ENCODE measurements around the gene SARDH. TPM values are rescaled to one million over a fixed set of nuclear protein-coding genes. Genes with fewer than 3 reads are reported as not detected.

The SARDH gene
- total RNA-seq, 4 donors from 2014 or later, result 0.34 to 0.88 (median 0.57) TPM; not detected in 1

- TF ChIP-seq, protein P1, sequence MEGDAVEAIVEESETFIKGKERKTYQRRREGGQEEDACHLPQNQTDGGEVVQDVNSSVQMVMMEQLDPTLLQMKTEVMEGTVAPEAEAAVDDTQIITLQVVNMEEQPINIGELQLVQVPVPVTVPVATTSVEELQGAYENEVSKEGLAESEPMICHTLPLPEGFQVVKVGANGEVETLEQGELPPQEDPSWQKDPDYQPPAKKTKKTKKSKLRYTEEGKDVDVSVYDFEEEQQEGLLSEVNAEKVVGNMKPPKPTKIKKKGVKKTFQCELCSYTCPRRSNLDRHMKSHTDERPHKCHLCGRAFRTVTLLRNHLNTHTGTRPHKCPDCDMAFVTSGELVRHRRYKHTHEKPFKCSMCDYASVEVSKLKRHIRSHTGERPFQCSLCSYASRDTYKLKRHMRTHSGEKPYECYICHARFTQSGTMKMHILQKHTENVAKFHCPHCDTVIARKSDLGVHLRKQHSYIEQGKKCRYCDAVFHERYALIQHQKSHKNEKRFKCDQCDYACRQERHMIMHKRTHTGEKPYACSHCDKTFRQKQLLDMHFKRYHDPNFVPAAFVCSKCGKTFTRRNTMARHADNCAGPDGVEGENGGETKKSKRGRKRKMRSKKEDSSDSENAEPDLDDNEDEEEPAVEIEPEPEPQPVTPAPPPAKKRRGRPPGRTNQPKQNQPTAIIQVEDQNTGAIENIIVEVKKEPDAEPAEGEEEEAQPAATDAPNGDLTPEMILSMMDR (IDR thresholded peaks at IDR 0.05; ENCODE audit: low read depth), result no peak
Observed at GRCh38 chr9:133775291-133775690, 37.1 kb upstream of the SARDH start.

- TF ChIP-seq, protein P1 (IDR thresholded peaks at IDR 0.05; ENCODE audit: low read depth), result no peak
Observed at GRCh38 chr9:133774799-133775198, 36.6 kb upstream of the SARDH start.

GRCh38 chr9:133773889-133774655 is 35.9 kb upstream of the SARDH start:
- TF ChIP-seq, protein P1 (IDR thresholded peaks at IDR 0.05; ENCODE audit: low read depth), result no peak

- TF ChIP-seq, protein P1 (IDR thresholded peaks at IDR 0.05; ENCODE audit: low read depth), result no peak
Observed at GRCh38 chr9:133772581-133772980, 34.4 kb upstream of the SARDH start.

DNA sequence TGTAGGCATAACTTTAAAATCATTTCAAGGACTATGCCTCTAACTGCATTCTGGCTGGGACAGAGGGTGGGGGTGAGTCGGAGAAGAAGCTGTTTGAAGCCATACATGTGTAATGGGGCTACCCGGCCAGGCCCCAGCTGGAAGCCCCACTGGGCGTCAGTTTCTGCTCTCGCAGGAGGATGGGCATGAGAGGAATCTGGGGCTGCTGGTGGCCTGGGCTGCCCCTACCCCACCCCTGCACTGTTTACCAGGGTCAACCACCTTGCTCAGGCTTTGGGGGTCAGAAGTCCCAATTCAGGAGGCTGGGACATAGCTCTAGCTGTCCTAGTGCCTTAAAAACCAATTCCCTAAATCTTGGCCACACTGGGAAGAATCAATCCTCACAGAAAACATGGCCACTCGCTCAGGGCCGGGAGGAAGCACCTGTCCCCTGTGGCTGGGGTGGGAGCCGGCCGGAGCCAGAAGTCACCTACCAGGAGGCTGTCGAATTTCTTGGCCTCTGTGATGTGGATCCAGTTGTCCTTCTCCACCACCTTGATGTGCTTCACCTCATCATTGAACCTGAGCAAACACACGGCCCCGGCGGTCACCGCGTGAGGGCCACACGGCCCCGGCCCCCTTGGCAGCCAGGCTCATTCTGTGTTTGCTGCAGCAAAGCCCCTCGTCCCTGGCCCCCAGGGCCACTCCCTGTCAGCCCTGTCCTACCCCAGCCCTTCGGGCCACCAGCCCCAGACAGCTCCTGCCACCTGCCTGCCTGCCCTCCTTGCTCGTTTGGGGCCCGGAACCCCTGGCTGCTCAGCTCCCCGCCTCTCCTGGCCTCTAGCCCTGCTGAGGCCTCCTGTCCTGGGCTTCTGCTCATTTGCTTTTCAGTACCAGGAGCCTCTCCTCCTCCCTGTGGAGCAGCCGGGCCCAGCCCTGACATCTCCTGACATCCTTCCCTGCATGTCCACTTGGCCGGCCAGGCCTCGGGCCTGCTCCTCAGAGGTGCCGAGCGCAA is 33.6 kb upstream of the SARDH start:
- TF ChIP-seq, protein P1 (IDR thresholded peaks at IDR 0.05; ENCODE audit: low read depth), result no peak

DNA sequence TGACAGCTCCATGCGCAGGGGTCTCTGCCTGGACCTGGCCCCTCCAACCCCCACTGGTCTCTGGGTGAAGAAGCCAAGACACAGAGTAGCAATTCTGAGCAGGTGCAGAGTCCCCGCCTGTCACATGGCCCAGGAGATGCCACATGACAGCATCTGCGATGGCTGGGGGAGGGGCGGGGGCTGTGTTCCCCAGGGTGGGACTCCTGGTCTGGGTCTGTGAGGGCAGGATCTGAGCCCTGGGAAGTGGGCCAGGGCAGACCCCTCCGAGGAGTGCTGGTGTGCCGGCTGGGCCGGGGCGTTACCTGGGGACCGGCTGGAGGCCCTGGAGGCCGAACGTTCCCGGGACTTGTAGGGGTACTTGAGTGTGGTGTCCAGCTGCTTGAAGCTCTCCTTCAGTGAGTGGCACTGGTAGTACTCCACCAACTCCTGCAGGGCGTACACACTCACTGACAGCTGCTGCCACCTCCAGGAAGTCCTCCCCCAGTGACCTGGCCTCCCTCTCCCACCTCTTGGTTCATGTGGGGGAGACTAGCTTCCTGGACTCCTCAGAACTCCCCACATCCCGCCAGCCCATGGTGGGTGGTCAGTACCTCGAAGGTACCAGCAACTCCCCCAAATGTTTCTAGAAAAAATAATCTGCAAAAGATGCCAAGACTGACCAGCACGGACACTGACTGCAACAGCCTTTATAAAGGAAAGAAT is 32.1 kb upstream of the SARDH start:
- TF ChIP-seq, protein P1 (IDR thresholded peaks at IDR 0.05; ENCODE audit: low read depth), result no peak

All from subcutaneous adipose tissue (tissue), 4 donors.